Ishikawa (cell line): Measurements from ENCODE around the gene FBXL19.
A peak's percentile ranks its signal among the peaks of the same experiment; 100 is the strongest.

Experiments used
- CREB1 ChIP-seq: IDR thresholded peaks from 2 replicates; pipeline ENCODE4 v1.6.1; 2012; ENCODE audit warnings: low read depth
- EGR1 ChIP-seq: IDR thresholded peaks from 2 replicates; pipeline ENCODE4 v1.6.1; 2012
- EP300 ChIP-seq: IDR thresholded peaks from 2 replicates; pipeline ENCODE4 v1.6.1; 2012; ENCODE audit warnings: borderline replicate concordance
- RAD21 ChIP-seq: IDR thresholded peaks from 2 replicates; pipeline ENCODE4 v1.6.1; 2012; ENCODE audit warnings: low read depth
- TCF12 ChIP-seq: IDR thresholded peaks from 2 replicates; pipeline ENCODE4 v1.6.1; 2012; ENCODE audit warnings: low read depth
- TEAD4 ChIP-seq: IDR thresholded peaks from 2 replicates; pipeline ENCODE4 v1.6.1; 2012
- YY1 ChIP-seq: IDR thresholded peaks from 2 replicates; pipeline ENCODE4 v1.6.1; 2012; ENCODE audit warnings: low read depth

DNA sequence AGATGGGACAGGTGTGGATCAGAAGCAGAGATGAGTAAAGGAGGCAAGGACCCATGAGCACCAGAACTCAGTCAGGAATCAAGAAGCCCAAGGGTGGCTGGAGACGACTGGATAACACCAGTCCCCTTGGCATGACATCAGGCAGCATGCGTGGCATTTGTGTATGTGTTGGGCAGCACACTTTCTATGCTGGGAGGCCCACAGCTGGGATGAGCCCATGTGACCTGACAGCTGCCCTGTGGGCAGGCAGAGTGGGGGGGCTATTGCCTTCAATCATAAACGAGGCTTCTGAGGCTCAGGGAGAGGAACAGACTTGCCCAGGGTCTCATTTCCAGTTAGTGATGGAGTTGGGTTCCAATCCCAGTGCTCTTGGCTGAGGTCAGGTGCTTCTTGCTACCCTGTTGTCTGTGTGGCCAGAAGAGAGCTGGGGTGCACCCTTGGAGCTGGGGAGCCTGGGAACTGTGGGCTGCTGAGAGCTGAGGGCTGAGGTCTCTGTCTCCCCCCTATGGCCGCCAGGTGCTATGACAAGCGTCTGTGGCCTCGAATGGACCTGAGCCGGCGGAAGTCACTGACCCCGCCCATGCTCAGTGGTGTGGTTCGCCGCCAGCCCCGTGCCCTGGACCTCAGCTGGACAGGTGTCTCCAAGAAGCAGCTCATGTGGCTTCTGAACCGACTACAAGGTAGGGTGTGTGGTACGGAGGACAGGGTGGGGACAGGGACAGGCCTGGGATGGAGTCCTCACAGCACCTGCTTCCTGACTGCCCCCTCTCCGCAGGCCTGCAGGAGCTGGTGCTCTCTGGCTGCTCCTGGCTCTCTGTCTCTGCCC lies 18.4 kb downstream of the FBXL19 start:
- TF ChIP-seq EP300, result no peak
- no peak for TF ChIP-seq TEAD4
- TF ChIP-seq TCF12, result no peak
- no peak for TF ChIP-seq EGR1
- no peak for TF ChIP-seq YY1
- no peak for TF ChIP-seq CREB1
- peak; percentile 74 for TF ChIP-seq RAD21
